K562 (cell line): ENCODE results near the gene DLL4. TPM values are rescaled to one million over a fixed set of nuclear protein-coding genes. Genes with fewer than 3 reads are reported as not detected.

Experiments used
- AFF1 ChIP-seq, 2 experiments: fragments of 450-650 bp; IDR thresholded peaks; 2 replicates each; pipeline ENCODE4 v1.6.1; 2018; ENCODE audit warnings: mild to moderate bottlenecking in 2 of 2, low read depth in 1 of 2; ENCODE audit not compliant: partially characterized antibody in 2 of 2
- HNRNPH1 ChIP-seq: fragments of 200-400 bp; formaldehyde crosslinking; optimal IDR thresholded peaks from 2 replicates; pipeline ENCODE3; 2017; ENCODE audit warnings: low read depth, mild to moderate bottlenecking, low read length, moderate library complexity
- MAX ChIP-seq: sonication (generic); formaldehyde crosslinking; IDR thresholded peaks from 2 replicates; pipeline ENCODE4 v1.9.0; 2022; ENCODE audit warnings: mild to moderate bottlenecking, missing genetic modification reagents
- MIER1 ChIP-seq: fragments of 450-650 bp; IDR thresholded peaks from 2 replicates; pipeline ENCODE4 v1.6.1; 2016; ENCODE audit warnings: antibody characterized with exemption, mild to moderate bottlenecking, low read depth
- NRF1 ChIP-seq, 2 experiments: fragments of 450-650 bp; IDR thresholded peaks in 1 of 2; conservative IDR thresholded peaks in 1 of 2; 2 replicates each; pipeline ENCODE4 v1.6.1; 2014; ENCODE audit warnings: mild to moderate bottlenecking in 2 of 2
- POLR2G ChIP-seq: fragments of 200-400 bp; formaldehyde crosslinking; IDR thresholded peaks from 2 replicates; pipeline ENCODE4 v1.6.1; 2017; ENCODE audit warnings: low read depth, mild to moderate bottlenecking, antibody characterized with exemption, low read length, moderate library complexity
- POLR3G ChIP-seq: IDR thresholded peaks from 2 replicates; pipeline ENCODE4 v1.6.1; 2011; ENCODE audit not compliant: insufficient read length, insufficient replicate concordance; ENCODE audit errors: extremely low read depth
- RBFOX2 ChIP-seq: fragments of 200-400 bp; formaldehyde crosslinking; IDR thresholded peaks from 2 replicates; pipeline ENCODE4 v1.6.1; 2017; ENCODE audit warnings: low read depth, mild to moderate bottlenecking, low read length, moderate library complexity
- RHOXF2B ChIP-seq: fragments of 250-450 bp; sonication (Bioruptor Pico); conservative IDR thresholded peaks from 2 replicates; pipeline ENCODE4 v1.5.1; 2021
- SNRNP70 ChIP-seq: fragments of 200-400 bp; formaldehyde crosslinking; optimal IDR thresholded peaks from 2 replicates; pipeline ENCODE3; 2017; ENCODE audit warnings: low read depth, low read length
- TAF15 ChIP-seq: fragments of 200-400 bp; formaldehyde crosslinking; IDR thresholded peaks from 2 replicates; pipeline ENCODE4 v1.6.1; 2017; ENCODE audit warnings: mild to moderate bottlenecking, low read depth, low read length, moderate library complexity
- TEAD1 ChIP-seq, 2 experiments: fragments of 450-650 bp in 1 of 2; sonication (generic) in 1 of 2; formaldehyde crosslinking; IDR thresholded peaks; 2 replicates each; pipeline versions ENCODE4 v1.4.0 to v1.8.0; 2020 to 2022; ENCODE audit warnings: mild to moderate bottlenecking in 2 of 2, missing genetic modification reagents in 1 of 2
- ZBTB5 ChIP-seq: fragments of 450-650 bp; IDR thresholded peaks from 2 replicates; pipeline ENCODE4 v1.6.1; 2017; ENCODE audit warnings: antibody characterized with exemption
- ZNF445 ChIP-seq: fragments of 250-450 bp; sonication (Bioruptor Pico); IDR thresholded peaks from 2 replicates; pipeline ENCODE4 v1.4.0; 2020; ENCODE audit warnings: low read depth, mild to moderate bottlenecking, moderate library complexity
- ZNF592 ChIP-seq: fragments of 450-650 bp; IDR thresholded peaks from 2 replicates; pipeline ENCODE4 v1.6.1; 2017; ENCODE audit warnings: antibody characterized with exemption, mild to moderate bottlenecking
- polyA plus RNA-seq, 8 experiments: library from polyadenylated mRNA; depleted of rRNA in 4 of 8; stranded (reverse) in 5 of 8; unstranded in 3 of 8; fragments of >200 nt; fragmentation: Nextera tagmentation in 2 of 8; fragmentation: Illumina TruSeq in 1 of 8; extraction: Ambion mirVana in 2 of 8; extraction: Trizol in 1 of 8; gene quantifications; 2 replicates each; pipeline versions ENCODE4 v1.2.1 to v1.2.3, GENCODE V29; 2011 to 2014; ENCODE audit warnings: inconsistent platforms in 1 of 8, missing spikeins in 1 of 8
- total RNA-seq, 7 experiments: library from RNA; depleted of rRNA in 6 of 7; stranded (reverse); fragments of >200 nt in 6 of 7; fragmentation: Illumina TruSeq in 2 of 7; extraction: Trizol in 2 of 7; gene quantifications; 2 replicates each; pipeline versions ENCODE4 v1.2.1 to v1.2.3, GENCODE V29; 2011 to 2021; ENCODE audit warnings: low replicate concordance in 1 of 7

The DLL4 gene
- total and polyA plus RNA-seq, 9 of the 15 experiments (the other 6 are each of a cell fraction or from before 2014, with no cell fraction given): 0.04 to 1.1 (median 0.41) TPM; not detected in 1

GRCh38 chr15:40941528-40942336 is 12.6 kb downstream of the DLL4 start (continued):
- TF ChIP-seq ZBTB5 (no peak), MIER1 (no peak), HNRNPH1 (no peak), RBFOX2 (peak; percentile 84), RHOXF2B (CRISPR knock-in tag) (no peak), POLR2G (peak; percentile 93), ZNF445 (CRISPR knock-in tag) (no peak), ZNF592 (peak; percentile 48; the same call in 1 of the 2 replicates), MAX (CRISPR knock-in tag) (peak; percentile 70), AFF1 (IDR thresholded peaks at IDR 0.05; ENCODE audit: low read depth in 1 of 2, partially characterized antibody in 2 of 2) (no peak), POLR3G (no peak), TEAD1 (CRISPR knock-in tag; IDR thresholded peaks at IDR 0.05) (peak in 1 of 2 experiments; percentile 77; a peak in 1 of 4 replicates), TAF15 (no peak), SNRNP70 (no peak), NRF1 (conservative IDR thresholded peaks at IDR 0.05 in 1 of 2, IDR thresholded peaks at IDR 0.05 in 1 of 2) (peak in 1 of 2 experiments; percentile 52; a peak in 2 of 4 replicates)
